GM12865 (cell line): ENCODE data around the gene FCRL6.

ENCODE experiments used
- DNase-seq: peaks from one replicate; pipeline ENCODE4 v3.0.0; 2010; ENCODE audit warnings: low read depth
- H3K4me3 ChIP-seq: 2 replicates; pipeline ENCODE4 v1.5.1; 2011; ENCODE audit warnings: mild to moderate bottlenecking, low read depth, low read length, control low read depth
- TF ChIP-seq, protein P1 (sequence below): IDR thresholded peaks from 2 replicates; pipeline ENCODE4 v1.5.1; 2011; ENCODE audit warnings: low read length, control low read depth, low read depth, inconsistent platforms; ENCODE audit not compliant: insufficient read depth; ENCODE audit errors: missing control alignments

Gene FCRL6, protein sequence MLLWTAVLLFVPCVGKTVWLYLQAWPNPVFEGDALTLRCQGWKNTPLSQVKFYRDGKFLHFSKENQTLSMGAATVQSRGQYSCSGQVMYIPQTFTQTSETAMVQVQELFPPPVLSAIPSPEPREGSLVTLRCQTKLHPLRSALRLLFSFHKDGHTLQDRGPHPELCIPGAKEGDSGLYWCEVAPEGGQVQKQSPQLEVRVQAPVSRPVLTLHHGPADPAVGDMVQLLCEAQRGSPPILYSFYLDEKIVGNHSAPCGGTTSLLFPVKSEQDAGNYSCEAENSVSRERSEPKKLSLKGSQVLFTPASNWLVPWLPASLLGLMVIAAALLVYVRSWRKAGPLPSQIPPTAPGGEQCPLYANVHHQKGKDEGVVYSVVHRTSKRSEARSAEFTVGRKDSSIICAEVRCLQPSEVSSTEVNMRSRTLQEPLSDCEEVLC

DNA sequence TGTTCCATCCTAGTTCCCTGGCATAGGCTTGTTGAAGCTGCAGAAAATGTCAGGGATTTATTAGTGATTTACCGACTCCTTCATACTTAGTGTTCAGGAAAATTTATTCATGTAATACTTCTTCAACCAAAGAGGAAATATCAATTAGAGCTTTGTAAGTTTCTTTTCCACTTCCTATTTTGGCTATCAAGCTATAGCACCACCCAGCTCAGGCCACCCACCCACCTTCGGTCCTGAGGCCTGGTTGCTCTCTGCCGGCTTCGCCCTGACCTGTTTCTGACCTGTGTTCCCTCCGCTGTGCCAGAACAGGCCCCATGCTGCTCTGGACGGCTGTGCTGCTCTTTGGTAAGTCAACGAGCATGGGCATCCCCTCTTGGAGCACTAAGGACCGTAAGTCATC, at the start of gene FCRL6:
Gene FCRL6 (plus strand): TSS at position 250 of the 400 bp plus-strand sequence. CDS start 65 bp downstream, at position 315.
- DNase-seq: no peak
- no peak within 1 kb of the TSS for H3K4me3 ChIP-seq
- TF ChIP-seq, protein P1, sequence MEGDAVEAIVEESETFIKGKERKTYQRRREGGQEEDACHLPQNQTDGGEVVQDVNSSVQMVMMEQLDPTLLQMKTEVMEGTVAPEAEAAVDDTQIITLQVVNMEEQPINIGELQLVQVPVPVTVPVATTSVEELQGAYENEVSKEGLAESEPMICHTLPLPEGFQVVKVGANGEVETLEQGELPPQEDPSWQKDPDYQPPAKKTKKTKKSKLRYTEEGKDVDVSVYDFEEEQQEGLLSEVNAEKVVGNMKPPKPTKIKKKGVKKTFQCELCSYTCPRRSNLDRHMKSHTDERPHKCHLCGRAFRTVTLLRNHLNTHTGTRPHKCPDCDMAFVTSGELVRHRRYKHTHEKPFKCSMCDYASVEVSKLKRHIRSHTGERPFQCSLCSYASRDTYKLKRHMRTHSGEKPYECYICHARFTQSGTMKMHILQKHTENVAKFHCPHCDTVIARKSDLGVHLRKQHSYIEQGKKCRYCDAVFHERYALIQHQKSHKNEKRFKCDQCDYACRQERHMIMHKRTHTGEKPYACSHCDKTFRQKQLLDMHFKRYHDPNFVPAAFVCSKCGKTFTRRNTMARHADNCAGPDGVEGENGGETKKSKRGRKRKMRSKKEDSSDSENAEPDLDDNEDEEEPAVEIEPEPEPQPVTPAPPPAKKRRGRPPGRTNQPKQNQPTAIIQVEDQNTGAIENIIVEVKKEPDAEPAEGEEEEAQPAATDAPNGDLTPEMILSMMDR: no peak

DNA sequence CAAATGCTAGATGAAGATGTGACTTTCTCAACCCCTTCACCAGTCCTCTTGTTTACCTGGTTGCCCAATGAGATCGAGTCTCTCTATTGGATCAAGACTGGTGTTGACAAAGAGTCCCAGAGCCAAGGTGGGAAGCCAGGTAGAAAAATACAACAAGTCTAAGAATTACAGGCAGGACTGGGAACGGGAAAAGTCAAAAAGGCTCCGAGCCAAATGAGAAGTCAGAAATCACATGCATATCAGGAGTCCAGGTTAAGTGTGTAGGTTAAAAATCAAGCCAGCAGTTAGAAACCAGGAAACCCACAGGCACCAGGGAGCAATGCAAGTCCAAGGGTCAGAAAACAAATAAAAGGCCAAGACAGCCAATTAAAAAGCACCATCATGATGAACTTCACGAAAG, 48.8 kb upstream of the FCRL6 start:
- no peak for DNase-seq
- TF ChIP-seq, protein P1: no peak
- H3K4me3 ChIP-seq: no peak overlapping the region

DNA sequence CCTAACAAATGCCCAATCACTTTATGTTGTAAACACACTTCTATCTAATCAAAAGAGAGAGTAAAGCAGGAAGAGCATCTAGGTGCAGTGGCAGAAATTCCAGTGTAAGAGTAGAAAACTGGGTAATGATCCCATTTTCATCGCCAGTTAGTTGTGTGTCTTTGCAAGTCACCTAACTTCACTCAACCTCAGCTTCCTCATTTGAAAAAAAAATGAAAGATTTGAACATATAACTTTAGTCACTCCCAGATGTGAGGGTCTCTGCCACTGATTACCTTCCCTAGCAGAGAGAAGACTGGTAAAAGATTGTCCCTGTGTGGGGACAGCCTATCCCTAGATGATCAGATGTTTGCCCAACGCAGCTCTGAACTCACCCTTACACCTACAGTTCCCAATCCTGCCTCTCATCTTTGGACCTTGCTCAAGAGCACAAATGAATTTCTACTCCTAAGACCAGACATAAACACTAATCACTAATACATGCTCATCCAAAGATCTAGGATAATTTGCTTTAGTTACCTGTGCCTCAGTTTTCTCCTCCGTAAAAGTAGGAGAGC, 46.6 kb upstream of the FCRL6 start:
- H3K4me3 ChIP-seq: no peak overlapping the region
- TF ChIP-seq, protein P1: no peak
- DNase-seq: no peak

DNA sequence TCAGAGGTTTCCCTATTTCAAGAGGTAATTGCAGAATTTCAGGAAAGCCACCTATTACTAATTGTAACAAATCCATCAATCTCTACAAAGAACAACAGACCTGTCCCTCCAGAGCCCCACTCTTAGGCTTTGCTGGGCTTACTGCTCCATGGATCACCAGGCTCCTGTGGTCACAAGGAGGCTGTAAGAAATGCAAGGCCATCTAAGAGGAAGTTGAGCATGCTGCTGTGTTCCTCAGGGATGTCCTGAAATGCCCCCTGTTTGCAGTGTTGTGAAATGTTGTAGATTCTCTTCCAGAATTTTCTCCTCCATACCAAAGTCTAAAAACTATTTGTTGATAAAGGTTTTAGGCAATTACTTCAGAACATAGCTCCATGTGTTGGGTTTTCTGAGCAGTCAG, 45.8 kb upstream of the FCRL6 start:
- no peak for DNase-seq
- TF ChIP-seq, protein P1: no peak
- H3K4me3 ChIP-seq: no peak overlapping the region

DNA sequence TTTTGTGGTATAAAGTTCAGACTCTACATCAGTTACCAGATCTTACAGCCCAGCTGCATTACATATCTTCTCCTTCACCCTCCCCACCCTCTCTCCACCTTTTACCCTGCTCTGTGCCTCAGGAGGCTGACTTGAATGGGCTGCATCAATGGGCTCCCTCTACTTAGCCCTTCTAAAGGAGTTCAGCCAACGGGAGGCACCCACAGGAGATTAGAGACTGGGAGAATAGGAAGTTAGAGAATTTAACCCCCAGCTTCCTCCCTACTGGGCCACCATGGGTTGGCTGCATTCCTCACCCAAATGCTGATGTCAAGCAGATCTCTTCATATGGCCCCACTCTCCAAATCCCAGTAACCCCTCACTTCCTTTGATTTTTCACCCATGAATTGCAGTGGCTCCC, 38.5 kb upstream of the FCRL6 start:
- TF ChIP-seq, protein P1: no peak
- no peak overlapping the region for H3K4me3 ChIP-seq
- no peak for DNase-seq

DNA sequence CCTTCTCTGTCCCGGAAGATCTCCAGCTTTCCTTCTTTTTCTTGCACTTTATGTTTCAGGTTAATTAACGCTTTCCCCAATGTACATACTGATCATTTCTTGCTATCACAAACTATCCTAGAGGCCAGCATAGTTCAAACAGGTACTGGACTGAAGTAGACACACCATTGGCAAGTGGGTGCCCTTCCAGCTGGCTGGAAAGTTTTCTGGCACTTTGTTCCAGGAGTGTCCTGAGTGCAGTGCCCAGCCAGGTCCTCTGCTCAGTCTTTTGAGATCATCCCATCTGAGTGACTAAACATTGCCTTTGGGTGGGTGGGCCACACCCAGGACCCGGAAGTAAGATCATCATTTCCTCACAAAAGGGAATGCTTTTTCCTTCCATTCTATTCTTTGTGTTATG, 36.4 kb upstream of the FCRL6 start:
- no peak overlapping the region for H3K4me3 ChIP-seq
- TF ChIP-seq, protein P1: no peak
- DNase-seq: no peak
